ENCODE data around the gene LSM7. TPM values are rescaled to one million over a fixed set of nuclear protein-coding genes. Genes with fewer than 3 reads are reported as not detected.

Gene LSM7
- total and polyA plus RNA-seq, 2 of the 13 experiments (the other 11 are each of a cell fraction or from before 2014, with no cell fraction given): 140 to 205 TPM

- TF ChIP-seq HNF1B (CRISPR knock-in tag; IDR thresholded peaks at IDR 0.05) (peak; percentile 37; the same call in 1 of the 2 replicates), KDM1A (CRISPR knock-in tag; IDR thresholded peaks at IDR 0.05) (no peak), RBM39 (IDR thresholded peaks at IDR 0.05; ENCODE audit: low read depth, low read length, poor library complexity, severe bottlenecking) (peak; percentile 33), ZNF772 (CRISPR knock-in tag; IDR thresholded peaks at IDR 0.05) (0 out of 2 replicates have a peak, but pooled peaks have one; percentile 37), ZNF788 (CRISPR knock-in tag; IDR thresholded peaks at IDR 0.05; ENCODE audit: borderline replicate concordance) (peak; percentile 40; the same call in 1 of the 2 replicates), ZBTB7B (CRISPR knock-in tag; IDR thresholded peaks at IDR 0.05) (0 out of 2 replicates have a peak, but pooled peaks have one; percentile 30), DMTF1 (CRISPR knock-in tag; IDR thresholded peaks at IDR 0.05) (no peak), ZNF292 (CRISPR knock-in tag; IDR thresholded peaks at IDR 0.05; ENCODE audit: borderline replicate concordance, low read depth) (peak; percentile 83), MYNN (CRISPR knock-in tag; IDR thresholded peaks at IDR 0.05; ENCODE audit: low read depth) (no peak), ZNF18 (CRISPR knock-in tag; IDR thresholded peaks at IDR 0.05; ENCODE audit: insufficient replicate concordance) (peak; percentile 55)
- TF ChIP-seq, protein P1, sequence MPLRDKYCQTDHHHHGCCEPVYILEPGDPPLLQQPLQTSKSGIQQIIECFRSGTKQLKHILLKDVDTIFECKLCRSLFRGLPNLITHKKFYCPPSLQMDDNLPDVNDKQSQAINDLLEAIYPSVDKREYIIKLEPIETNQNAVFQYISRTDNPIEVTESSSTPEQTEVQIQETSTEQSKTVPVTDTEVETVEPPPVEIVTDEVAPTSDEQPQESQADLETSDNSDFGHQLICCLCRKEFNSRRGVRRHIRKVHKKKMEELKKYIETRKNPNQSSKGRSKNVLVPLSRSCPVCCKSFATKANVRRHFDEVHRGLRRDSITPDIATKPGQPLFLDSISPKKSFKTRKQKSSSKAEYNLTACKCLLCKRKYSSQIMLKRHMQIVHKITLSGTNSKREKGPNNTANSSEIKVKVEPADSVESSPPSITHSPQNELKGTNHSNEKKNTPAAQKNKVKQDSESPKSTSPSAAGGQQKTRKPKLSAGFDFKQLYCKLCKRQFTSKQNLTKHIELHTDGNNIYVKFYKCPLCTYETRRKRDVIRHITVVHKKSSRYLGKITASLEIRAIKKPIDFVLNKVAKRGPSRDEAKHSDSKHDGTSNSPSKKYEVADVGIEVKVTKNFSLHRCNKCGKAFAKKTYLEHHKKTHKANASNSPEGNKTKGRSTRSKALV (CRISPR knock-in tag; IDR thresholded peaks at IDR 0.05): peak; percentile 35; the same call in 1 of the 2 replicates
- TF ChIP-seq, protein P2, sequence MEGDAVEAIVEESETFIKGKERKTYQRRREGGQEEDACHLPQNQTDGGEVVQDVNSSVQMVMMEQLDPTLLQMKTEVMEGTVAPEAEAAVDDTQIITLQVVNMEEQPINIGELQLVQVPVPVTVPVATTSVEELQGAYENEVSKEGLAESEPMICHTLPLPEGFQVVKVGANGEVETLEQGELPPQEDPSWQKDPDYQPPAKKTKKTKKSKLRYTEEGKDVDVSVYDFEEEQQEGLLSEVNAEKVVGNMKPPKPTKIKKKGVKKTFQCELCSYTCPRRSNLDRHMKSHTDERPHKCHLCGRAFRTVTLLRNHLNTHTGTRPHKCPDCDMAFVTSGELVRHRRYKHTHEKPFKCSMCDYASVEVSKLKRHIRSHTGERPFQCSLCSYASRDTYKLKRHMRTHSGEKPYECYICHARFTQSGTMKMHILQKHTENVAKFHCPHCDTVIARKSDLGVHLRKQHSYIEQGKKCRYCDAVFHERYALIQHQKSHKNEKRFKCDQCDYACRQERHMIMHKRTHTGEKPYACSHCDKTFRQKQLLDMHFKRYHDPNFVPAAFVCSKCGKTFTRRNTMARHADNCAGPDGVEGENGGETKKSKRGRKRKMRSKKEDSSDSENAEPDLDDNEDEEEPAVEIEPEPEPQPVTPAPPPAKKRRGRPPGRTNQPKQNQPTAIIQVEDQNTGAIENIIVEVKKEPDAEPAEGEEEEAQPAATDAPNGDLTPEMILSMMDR (CRISPR knock-in tag; IDR thresholded peaks at IDR 0.05): peak; percentile 19; the same call in 1 of the 2 replicates
- TF ChIP-seq, protein P3, sequence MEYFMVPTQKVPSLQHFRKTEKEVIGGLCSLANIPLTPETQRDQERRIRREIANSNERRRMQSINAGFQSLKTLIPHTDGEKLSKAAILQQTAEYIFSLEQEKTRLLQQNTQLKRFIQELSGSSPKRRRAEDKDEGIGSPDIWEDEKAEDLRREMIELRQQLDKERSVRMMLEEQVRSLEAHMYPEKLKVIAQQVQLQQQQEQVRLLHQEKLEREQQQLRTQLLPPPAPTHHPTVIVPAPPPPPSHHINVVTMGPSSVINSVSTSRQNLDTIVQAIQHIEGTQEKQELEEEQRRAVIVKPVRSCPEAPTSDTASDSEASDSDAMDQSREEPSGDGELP (IDR thresholded peaks at IDR 0.05; ENCODE audit: borderline replicate concordance, low read depth): peak; percentile 53; the same call in 1 of the 2 replicates
- TF ChIP-seq, protein P4, sequence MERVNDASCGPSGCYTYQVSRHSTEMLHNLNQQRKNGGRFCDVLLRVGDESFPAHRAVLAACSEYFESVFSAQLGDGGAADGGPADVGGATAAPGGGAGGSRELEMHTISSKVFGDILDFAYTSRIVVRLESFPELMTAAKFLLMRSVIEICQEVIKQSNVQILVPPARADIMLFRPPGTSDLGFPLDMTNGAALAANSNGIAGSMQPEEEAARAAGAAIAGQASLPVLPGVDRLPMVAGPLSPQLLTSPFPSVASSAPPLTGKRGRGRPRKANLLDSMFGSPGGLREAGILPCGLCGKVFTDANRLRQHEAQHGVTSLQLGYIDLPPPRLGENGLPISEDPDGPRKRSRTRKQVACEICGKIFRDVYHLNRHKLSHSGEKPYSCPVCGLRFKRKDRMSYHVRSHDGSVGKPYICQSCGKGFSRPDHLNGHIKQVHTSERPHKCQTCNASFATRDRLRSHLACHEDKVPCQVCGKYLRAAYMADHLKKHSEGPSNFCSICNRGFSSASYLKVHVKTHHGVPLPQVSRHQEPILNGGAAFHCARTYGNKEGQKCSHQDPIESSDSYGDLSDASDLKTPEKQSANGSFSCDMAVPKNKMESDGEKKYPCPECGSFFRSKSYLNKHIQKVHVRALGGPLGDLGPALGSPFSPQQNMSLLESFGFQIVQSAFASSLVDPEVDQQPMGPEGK (CRISPR knock-in tag; IDR thresholded peaks at IDR 0.05): peak; percentile 84
Observed at GRCh38 chr19:2282062-2282861, 46.1 kb downstream of the LSM7 start, which contains the start of gene PEAK3 (continued).

All from HepG2 (cell line).